ENCODE data around the gene CRACDL.

CRACDL gene

GRCh38 chr2:98911126-98911375 lies 25.0 kb downstream of the CRACDL start:
- no peak for TF ChIP-seq CTCF (IDR thresholded peaks at IDR 0.05)
- no peak for TF ChIP-seq ZFX (IDR thresholded peaks at IDR 0.05; ENCODE audit: borderline replicate concordance)
- no peak overlapping the region for H3K27ac ChIP-seq

GRCh38 chr2:98910349-98911125 lies 25.5 kb downstream of the CRACDL start:
- no peak overlapping the region for H3K27ac ChIP-seq
- TF ChIP-seq CTCF (IDR thresholded peaks at IDR 0.05) (no peak), ZFX (IDR thresholded peaks at IDR 0.05; ENCODE audit: borderline replicate concordance) (no peak)

- peak overlapping the region; percentile 26; the same call in 1 of the 2 replicates for H3K27ac ChIP-seq
- TF ChIP-seq CTCF (IDR thresholded peaks at IDR 0.05), result no peak
- TF ChIP-seq ZFX (IDR thresholded peaks at IDR 0.05; ENCODE audit: borderline replicate concordance), result no peak
These were observed 26.5 kb downstream of the CRACDL start for GRCh38 chr2:98909317-98910211.

- no peak overlapping the region for H3K27ac ChIP-seq
- TF ChIP-seq CTCF (IDR thresholded peaks at IDR 0.05) (no peak), ZFX (IDR thresholded peaks at IDR 0.05; ENCODE audit: borderline replicate concordance) (no peak)
These were observed 27.1 kb downstream of the CRACDL start for GRCh38 chr2:98908931-98909316.

- H3K27ac ChIP-seq, result no peak overlapping the region
These were observed 27.8 kb downstream of the CRACDL start for GRCh38 chr2:98907966-98908905.

GRCh38 chr2:98907385-98907784 lies 28.6 kb downstream of the CRACDL start:
- H3K27ac ChIP-seq, result no peak overlapping the region
- TF ChIP-seq CTCF (IDR thresholded peaks at IDR 0.05), result no peak
- TF ChIP-seq ZFX (IDR thresholded peaks at IDR 0.05; ENCODE audit: borderline replicate concordance), result no peak

More at GRCh38 chr2:98907966-98908905, 27.8 kb downstream of the CRACDL start:
- no peak for TF ChIP-seq CTCF (IDR thresholded peaks at IDR 0.05)
- no peak for TF ChIP-seq ZFX (IDR thresholded peaks at IDR 0.05; ENCODE audit: borderline replicate concordance)
